Fibroblast of skin of right biceps (primary cell): ENCODE measurements around the gene CCDC186.
"Not testable (repeated sequence)": the region's sequence is repeated elsewhere in the genome, so short reads cannot be mapped to it uniquely, and the experiment has no call there.

Source experiments
- DNase-seq: peaks from one replicate; pipeline ENCODE4 v3.0.0-alpha.2; 2013

Gene CCDC186

GRCh38 chr10:114172776-114173602 is 1.0 kb downstream of the CCDC186 start:
- no peak for DNase-seq

GRCh38 chr10:114172216-114172615 is 1.8 kb downstream of the CCDC186 start:
- DNase-seq = peak; percentile 13

DNA sequence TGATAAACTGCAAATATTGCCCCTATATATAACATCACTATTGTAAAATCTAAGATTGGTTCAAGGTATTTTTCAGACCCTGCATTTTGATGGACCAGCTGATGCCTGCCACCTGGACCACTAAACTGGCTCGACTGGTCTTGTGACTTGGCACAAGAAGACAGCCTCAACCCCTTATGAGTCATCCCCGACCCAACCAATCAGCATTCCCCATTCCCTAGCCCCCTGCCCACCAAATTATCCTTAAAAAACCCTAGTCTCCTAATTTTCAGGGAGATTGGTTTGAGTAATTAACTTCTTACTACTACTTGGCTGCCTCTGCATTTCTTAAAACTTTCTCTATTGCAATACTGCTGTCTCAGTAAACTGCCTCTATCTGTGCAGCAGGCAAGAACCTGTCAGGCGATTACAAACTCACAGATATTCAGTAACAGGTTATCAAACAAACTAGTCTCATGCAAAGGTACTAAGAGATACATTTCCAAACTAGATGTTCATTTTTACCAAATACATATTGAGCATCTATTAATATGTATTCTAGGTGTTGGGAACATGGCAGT is 5.5 kb downstream of the CCDC186 start:
- no peak for DNase-seq

- DNase-seq = no peak
These were observed 6.0 kb downstream of the CCDC186 start for GRCh38 chr10:114167985-114168384.

DNA sequence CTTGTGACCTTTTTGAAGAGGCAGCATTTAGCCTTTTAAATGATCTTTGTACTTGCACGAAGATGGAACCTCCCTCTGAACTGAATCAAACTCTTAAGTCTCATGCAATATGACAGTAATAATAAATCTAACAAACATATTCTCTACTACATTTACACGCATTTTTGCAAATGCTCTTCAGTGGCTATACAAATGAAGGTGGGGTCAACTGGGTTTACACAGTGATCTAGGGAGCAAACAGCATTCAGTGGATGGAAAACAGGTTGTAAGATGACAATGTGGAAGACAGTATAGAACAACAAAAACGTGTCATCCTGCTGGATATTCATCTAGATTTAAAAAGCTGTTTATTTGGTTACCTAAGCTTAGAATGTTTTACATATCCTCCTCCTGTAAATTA is 7.5 kb downstream of the CCDC186 start:
- DNase-seq = no peak

DNA sequence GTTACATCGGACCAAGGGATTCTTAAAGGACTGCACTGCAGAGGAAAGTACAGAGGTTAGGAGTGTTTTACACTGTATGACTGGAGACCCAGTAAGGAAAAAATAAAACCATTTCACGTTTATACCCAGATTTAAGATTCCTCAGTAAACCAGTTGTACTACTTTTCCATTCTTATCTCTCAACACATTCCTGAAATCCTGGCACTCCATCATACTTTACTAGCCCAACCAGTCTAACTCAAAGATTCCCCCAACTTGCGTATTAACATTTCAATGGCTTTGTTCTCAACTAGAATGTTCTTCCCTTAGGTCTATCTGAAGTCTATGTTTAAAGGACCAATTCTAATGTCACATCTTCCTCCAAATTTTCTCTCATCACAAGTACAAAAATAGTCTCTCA is 8.0 kb downstream of the CCDC186 start:
- no peak for DNase-seq

DNA sequence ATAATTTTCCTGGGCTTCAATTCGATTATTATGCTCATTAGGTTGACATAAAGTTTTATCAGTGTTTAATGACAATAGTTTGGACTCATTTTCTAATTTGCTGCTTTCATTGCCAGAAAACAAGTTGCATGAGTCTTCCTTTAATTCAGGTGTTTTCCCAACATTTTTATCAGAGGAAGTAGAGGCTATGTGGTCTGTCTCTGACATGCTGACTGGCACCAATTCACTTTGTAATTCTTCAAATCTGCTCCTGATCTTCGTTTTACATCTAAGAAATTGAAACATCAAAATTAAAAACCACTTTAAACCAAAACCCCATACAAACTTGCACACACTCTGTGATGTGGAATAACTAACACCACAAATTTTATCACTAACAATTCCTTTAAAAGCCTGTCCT is 10.9 kb downstream of the CCDC186 start:
- no peak for DNase-seq

- no peak for DNase-seq
These were observed 16.1 kb downstream of the CCDC186 start for GRCh38 chr10:114157912-114158311.

- no peak for DNase-seq
These were observed 22.1 kb downstream of the CCDC186 start for GRCh38 chr10:114151892-114152291.

DNA sequence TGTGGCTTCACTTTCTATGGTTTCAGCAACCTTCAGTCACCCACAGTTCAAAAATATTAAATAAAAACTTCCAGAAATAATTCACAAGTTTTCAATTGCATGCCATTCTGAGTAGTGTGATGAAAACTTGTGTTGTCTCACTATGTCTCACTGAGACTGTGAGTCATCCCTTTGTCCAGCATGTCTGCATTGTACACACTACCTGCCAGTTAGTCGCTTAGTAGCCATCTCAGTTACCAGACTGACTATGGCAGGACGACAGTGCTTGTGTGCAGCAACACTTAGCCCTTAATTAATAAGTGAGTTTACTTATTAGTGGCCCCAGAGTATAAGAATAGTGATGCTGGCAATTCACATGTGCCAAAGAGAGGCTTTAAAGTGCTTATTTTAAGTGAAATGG is 22.5 kb downstream of the CCDC186 start:
- DNase-seq = peak; percentile 86

DNA sequence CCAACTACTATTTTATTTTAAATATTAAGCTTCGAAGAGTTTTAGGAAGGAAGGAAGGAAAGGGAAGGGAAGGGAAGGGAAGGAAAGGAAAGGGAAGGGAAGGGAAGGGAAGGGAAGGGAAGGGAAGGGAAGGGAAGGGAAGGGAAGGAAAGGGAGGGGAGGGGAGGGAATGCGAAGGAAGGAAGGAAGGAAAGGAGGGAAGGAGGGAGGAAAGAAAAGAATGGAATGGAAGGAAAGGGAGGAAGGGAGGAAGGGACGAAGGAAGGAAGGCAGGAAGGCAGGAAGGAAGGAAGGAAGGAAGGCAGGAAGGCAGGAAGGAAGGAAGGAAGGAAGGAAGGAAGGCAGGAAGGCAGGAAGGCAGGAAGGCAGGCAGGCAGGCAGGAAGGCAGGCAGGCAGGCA is 24.5 kb downstream of the CCDC186 start:
- not testable (repeated sequence) for DNase-seq

DNA sequence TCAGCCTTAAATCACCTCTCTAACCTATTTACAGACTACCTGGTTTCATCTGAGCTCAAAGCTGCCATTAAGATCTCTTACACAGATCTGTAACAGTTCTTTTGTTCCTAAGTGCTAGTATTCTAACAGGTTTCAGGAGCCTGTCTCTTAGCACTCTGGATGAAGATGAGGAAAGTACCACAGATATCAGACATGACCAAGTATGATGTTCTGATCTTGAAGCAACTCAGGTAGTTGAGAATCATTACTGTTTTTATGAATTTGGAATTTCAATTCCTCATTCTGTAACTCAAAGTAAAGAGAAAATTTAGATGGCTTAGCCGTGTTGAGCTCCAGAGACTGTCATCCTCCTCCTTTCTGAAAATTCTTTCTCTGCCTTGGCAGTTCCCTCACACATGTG is 30.8 kb downstream of the CCDC186 start:
- DNase-seq = no peak

DNA sequence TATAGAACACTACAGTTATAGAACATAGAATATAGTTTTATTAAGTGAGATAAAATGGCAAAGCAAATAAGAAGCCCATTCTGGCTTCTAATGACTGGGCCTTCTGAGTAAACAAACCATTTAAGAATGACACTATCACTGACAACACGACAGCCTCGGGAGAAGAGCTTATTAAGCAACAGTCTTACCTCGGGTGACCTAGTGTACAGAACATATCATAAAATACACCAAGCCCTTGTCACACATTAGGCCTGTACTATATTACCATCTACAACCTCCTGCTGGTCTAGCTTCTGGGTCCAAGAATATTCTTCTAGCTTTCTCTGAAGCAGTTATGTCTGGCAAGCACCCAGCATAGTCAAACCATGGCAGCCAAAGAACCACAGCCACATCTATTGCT is 32.0 kb downstream of the CCDC186 start:
- no peak for DNase-seq

GRCh38 chr10:114140827-114141226 is 33.2 kb downstream of the CCDC186 start:
- DNase-seq = not testable (repeated sequence)

GRCh38 chr10:114140036-114140435 is 34.0 kb downstream of the CCDC186 start:
- DNase-seq = no peak

GRCh38 chr10:114138581-114138980 is 35.4 kb downstream of the CCDC186 start:
- no peak for DNase-seq

- no peak for DNase-seq
These were observed 38.5 kb downstream of the CCDC186 start for GRCh38 chr10:114135476-114135875.

- DNase-seq = no peak
These were observed 42.9 kb downstream of the CCDC186 start for GRCh38 chr10:114131094-114131493.

DNA sequence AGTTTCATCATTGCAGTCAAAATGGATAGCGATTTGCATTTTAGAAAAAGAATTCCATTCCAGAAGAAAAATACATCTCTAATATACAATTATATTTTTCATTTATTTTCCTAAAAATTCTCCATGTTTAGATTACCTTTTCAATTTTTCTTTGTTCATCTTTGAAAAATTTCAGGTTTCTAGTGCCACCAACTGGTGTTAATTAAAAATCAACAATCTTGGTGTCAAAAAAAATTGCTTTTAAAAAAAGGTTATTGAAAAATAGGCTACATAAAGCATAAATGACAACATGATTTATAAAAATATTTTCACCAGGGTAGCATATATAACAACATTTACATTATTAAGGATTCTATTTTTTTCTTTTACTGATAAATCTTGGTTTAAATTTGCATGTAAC is 53.0 kb downstream of the CCDC186 start:
- no peak for DNase-seq

DNA sequence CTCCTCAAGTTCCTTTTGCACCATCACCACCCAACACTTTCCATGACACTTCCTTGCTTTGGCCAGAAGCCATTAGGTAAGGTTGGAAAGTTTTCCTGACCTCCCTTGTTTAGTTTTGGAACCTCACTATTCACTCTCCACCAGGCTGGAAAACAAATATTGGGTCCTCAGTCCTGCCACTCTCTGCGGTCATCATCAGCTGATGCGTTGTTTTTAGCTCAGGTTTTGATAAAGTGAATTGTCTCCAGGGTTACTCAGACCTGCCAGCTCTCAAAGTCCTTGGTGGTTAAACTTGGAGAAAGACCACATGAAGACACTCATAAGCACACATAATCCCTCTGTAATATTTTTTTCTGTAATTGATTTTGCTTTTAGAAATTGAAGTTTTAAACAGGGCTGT is 55.5 kb downstream of the CCDC186 start:
- no peak for DNase-seq

- DNase-seq = no peak
These were observed 56.3 kb downstream of the CCDC186 start for GRCh38 chr10:114117728-114118127.

DNA sequence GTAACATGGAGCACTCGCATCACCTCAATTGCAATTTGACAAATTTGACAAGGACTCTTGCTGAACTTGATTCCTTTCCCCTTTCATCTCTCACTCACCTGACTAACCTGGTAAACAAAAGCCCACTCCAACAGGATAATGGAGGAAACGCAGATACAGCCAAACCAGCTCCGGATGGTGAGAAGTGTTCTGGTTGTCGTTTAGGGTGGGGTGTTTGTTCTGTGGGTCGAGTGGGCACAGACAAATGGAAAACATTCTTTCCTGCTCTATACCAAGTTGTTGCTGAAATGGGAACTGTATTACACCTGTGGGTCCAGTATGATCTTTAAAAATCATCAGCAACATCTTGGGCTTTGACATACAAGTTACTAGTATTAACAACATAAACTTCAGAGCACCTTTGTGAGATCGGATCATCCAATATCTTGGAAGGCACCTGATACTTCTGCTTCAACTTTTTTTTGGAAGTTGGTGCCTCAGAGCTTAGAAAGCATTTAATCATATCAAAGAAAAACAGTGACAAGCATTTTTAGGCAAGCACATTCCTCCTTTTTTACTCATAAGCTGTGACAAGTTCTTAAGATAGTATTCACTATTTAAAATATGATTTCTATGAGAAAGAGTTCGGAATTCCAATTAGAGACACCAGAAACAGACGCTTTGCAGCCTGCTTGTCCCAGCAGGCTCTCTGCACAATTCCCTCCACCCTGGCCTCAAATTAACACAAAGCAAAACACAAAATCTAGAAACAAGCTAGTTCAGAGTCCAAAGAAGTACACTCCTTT is 58.1 kb downstream of the CCDC186 start:
- DNase-seq = no peak

- DNase-seq = no peak
These were observed 63.6 kb downstream of the CCDC186 start for GRCh38 chr10:114110174-114110972.
